Measurements from ENCODE around the gene DCAF7.

Gene DCAF7

DNA sequence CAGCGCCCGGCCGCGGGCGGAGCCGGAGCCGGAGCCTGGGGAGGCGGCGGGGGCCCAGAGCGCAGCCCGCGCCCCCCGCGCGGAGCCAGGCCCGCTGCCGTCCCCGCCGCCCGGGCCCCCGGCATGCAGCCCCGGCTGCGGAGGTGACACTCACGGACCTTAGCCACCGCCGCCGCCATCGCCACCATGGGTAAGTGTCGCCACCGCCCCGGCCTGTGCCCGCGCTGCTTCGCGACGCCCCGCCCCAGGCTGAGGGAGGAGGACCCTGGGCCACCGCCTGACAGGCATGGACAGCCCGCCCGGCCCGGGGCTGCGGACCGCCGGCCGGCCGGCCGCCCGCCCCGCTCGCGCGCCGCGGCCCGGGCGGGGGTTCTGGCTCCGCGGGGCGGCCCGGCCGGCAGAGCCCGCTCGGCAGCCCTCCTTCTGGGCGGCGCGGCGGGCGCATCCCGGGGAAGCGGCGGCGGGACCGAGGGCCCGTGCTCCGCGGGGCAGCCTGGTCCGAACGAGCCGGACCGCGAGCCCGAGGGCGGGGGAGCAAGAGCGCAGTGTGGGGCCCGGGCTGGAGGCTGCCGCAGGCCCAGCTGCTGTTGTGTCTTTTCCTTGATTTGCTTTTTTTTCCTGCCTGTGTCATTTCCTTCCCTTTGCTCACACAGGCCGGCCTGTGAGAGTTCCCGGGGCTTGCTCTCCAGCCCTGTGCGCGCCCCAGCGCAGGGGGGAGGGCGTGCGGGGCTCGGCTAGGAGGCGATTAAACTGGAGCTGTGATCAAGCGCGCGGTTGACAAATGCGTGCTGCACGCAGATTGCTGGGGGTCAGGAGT is 72.5 kb downstream of the DCAF7 start:
- FAIRE-seq = no peak
- DNase-seq (ENCODE audit: extremely low spot score, insufficient read length, low read depth) = no peak

DNA sequence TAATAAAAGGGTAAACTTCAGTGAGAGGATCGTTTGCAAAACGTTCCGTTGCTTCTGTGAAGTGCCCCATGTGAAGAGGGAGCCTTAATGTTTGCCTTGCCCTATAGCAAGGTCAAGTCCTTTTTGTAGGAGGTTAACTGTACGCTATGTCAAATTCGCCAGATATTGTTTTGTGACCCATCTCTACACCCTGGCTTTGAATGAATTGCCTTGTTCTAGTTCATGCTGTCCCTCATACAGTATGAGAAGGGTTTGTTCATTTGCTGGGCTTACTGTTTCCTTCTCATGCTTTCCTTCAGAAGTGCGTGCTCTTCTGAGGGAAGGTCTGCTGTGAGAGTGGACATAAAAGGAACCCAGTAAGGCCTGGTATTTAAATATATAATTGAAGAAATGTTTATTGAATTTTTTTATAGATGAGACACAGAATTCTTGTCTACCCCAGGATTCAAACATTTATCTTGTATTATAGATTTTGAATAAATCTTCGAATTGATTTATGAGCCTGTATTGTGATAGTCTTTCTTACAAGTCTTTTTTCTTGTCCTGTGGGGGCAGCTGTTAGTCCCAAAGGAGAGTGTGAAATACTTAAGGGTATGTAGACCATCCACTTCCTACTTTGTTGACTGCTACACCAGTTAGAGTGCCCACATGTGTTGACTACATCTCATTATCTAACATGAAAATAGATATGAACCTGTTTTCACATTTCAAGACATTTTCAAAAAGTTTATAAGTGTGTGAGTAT is 73.7 kb downstream of the DCAF7 start:
- no peak for FAIRE-seq
- no peak for DNase-seq (ENCODE audit: extremely low spot score, insufficient read length, low read depth)

DNA sequence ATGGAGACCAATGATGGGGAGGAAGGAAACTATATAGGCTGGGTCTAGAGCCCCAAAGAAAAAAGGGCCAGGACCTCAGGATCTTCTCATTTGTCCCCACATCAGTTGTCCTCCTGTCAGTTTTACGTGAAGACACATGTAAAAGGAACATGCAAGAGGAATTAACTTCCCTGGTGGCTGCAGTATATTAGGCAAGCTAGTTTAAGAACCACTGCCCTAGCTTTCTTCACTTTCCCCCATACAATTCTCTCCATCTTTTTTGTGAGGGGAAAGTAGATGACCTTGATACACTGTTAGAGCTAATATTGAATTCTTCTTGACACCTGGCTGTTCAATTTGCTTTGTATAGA is 74.2 kb downstream of the DCAF7 start:
- no peak for FAIRE-seq
- DNase-seq (ENCODE audit: extremely low spot score, insufficient read length, low read depth) = no peak

DNA sequence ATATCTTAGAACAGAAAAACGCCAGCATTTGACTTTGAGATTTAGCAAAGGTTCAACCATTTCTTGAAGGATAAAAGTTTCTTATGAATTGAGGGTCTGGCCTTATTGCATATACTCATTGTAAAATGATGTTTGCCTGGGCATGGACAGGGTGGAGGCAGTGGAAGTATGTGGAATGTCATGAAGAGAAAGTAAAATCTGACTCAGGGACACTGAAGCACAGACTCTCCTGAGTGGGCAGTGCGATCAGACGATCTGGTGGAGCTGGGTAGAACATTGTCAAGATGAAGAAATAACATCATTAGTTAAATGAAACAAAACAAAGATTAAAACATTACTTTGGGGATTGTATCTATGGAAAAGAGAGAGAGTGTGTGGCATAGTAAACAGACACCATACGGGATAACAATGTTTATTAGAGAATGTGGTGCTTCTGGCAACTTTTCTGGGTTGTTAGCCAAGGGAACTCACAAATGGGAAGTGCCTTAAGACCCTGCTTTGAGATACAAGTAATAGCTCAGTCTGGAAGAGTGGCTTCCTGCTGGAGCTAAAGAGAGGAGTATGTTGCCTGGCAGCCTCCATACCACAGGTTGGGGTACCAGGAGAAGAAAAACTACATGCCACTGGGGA is 76.4 kb downstream of the DCAF7 start:
- DNase-seq (ENCODE audit: extremely low spot score, insufficient read length, low read depth) = no peak
- FAIRE-seq = no peak

DNA sequence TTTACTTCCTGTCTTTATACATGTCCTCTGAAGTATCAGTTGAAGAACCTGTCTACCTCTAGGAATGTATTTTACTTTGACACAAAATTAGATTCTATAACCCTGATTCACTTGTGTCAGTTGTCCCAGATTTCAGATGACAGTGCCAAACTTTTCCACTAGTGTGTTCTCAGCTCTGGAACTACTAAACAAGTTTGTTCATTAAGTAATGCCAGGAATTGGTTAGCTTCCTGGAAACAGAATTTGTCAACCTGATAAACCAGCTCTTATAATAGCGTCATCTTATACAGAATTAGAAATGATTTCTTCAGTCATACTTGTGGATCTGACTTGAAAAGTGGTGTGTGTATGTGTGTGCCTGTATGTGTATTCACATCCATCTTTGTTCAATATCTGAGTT is 79.3 kb downstream of the DCAF7 start:
- FAIRE-seq (no peak), DNase-seq (ENCODE audit: extremely low spot score, insufficient read length, low read depth) (no peak)

DNA sequence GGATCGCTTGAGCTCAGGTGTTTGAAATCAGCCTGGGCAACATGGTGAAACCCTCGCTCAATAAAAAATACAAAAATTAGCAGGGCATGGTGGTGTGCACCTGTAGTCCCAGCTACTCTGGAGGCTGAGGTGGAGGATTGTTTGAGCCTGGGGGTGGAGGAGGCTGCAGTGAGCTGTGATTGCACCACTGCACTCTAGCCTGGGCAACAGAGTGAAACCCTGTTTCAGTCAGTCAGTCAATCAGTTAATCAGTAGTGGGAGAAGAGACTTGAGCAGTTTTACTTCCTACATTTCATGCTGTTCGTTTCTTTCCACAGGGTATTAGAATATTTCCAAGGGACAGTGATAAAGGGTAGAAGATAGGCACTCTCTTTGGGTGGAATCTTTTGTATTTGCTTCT is 80.8 kb downstream of the DCAF7 start:
- no peak for FAIRE-seq
- DNase-seq (ENCODE audit: extremely low spot score, insufficient read length, low read depth) = no peak

DNA sequence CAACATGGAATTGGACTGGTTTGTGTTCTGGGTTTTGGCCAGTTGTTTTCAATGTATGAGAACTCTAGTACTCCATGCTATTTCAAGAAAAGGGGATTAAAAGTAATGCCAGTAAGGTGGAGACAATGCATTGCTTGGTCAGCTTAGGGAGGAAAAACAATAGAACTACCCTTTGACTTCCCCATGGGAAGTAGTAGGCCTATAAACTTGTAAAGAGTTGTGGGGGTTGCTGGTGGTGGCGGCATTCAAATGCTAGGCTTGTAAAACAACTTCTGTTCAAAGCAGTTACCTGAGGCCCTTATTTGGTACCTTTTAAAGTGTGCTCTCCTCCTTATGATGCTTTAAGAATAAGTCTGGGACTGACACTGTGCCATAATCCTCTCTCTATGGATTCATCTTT is 81.3 kb downstream of the DCAF7 start:
- DNase-seq (ENCODE audit: extremely low spot score, insufficient read length, low read depth) = no peak
- no peak for FAIRE-seq

DNA sequence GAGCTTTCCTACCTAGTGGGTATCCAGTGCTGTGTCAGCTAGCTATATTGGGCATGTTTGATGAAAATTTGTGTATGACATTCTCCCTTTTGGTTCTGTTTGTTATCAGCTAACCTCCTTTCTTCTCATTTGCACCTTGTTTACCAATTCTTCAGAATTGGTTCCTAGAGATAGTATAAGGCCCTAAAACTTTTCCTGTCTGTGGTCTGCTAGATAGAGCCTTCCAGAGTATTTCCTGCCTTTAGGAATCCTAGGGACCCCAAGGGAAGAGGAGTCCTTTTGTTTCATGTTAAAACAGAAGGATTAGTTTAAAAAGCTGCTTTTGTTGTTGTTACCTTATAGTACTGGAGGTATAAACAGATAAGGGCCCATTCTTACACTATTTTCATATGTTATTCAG is 83.5 kb downstream of the DCAF7 start:
- no peak for DNase-seq (ENCODE audit: extremely low spot score, insufficient read length, low read depth)
- FAIRE-seq = no peak

DNA sequence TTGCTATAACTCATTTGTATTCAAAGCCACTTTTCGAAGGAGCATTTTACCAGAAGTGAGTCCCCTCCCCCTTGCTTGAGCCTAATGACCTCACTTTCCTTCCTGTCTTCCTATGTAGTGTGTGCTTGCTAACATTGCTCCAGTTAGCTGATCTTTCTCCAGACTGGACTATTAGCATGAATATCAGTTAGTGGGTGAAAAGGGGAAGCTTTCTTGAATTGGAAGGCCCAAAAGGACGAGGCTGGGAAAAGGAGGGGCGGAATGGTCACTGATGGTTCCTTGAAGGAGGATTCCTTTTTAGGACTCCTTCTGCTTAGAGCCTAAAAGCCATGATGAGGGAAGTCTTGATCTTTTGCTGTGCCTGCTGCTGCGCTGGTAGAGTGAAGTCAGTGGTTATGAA is 83.9 kb downstream of the DCAF7 start:
- DNase-seq (ENCODE audit: extremely low spot score, insufficient read length, low read depth) (no peak), FAIRE-seq (no peak)

DNA sequence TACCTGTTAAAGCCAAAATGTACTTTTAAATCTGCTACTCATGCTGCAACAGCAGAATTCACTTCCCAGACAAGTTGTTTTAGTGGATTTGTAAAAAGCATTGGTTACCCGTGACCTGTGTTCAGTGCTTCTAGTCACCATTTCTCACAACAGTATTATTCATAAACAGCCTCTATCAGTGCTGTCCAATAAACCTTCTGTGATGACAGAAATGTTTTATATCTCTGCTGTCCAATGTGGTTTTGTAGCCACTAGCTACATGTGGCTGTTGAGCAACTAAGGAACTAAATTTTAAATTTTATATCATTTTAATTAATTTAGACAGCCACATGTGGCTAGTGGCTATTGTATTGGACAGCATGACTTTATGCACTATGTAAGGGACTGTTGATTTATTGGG is 84.5 kb downstream of the DCAF7 start:
- no peak for DNase-seq (ENCODE audit: extremely low spot score, insufficient read length, low read depth)
- FAIRE-seq = no peak

DNA sequence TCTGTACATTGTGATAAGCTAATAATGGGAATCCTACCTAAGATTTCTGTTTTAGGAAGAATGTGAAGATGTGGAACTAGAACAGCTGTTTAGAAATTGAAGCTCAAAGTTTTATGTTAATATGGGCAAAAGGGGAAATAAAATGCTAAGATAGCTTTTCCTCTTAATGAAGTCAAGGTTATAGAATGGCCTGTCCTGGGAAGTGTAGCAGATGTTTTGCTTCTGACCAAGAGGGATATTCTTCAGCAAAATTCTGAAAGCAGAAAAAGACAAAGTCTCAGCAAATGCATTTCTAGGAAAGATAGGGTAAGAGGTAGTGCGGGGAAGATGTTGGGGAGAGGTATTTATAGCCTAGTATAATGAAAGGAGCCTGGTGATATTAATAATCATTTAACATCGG is 85.0 kb downstream of the DCAF7 start:
- FAIRE-seq = no peak
- no peak for DNase-seq (ENCODE audit: extremely low spot score, insufficient read length, low read depth)

DNA sequence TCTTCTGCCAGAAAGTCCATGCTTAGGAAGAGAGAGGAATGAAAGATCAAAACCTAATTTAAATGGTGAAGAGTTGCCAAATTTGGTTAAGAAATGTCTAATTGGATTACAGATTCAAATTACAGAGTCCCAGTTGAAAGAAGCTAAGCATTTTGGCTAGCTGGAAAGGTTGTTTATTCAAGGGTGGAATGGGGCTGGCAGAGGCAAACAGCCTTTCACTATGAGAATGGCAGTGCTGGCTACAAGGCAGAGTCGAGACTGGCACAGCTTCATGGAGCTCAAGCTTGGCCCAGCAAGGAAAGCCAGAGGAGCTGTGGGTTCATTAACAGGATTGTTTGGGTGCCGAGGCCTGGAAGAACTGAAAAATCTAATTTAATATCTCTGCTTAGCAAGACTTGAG is 85.5 kb downstream of the DCAF7 start:
- no peak for FAIRE-seq
- no peak for DNase-seq (ENCODE audit: extremely low spot score, insufficient read length, low read depth)

DNA sequence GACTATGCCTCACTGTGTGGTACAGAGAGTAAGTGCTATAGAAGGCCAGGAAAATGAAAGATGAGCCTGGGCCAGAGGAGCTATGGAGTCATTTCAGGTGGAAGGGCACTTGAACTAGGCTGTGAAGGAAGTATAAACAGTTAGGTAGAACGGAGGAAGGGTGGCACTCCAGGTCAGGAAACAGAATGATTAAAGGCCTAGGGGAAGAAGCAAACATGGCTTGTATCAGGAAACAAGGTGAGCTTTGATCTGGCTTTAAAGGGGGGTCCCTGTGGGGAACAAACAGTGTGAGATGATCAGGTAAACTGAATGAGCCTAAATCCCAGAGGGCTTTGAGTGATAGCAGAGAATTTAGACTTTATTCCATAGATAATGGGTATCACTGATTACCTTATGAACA is 88.8 kb downstream of the DCAF7 start:
- FAIRE-seq (no peak), DNase-seq (ENCODE audit: extremely low spot score, insufficient read length, low read depth) (no peak)

DNA sequence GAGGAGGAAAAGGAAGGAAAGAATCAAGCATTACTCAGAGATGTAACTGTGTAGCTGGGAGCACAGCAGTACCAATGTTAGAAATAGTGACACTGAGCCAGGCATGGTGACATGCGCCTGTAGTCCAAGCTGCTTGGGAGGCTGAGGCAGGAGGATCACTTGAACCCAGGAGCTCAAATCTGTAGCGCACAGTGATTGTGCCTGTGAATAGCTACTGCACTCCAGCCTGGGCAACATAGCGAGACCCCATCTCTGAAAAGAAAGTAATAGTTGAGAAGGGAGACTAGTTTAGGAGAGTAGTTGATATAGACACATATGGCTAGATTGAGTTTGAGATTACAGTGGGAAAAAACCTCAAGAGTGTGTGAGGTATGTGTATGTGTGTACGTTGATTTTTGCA is 89.8 kb downstream of the DCAF7 start:
- FAIRE-seq = no peak
- no peak for DNase-seq (ENCODE audit: extremely low spot score, insufficient read length, low read depth)

DNA sequence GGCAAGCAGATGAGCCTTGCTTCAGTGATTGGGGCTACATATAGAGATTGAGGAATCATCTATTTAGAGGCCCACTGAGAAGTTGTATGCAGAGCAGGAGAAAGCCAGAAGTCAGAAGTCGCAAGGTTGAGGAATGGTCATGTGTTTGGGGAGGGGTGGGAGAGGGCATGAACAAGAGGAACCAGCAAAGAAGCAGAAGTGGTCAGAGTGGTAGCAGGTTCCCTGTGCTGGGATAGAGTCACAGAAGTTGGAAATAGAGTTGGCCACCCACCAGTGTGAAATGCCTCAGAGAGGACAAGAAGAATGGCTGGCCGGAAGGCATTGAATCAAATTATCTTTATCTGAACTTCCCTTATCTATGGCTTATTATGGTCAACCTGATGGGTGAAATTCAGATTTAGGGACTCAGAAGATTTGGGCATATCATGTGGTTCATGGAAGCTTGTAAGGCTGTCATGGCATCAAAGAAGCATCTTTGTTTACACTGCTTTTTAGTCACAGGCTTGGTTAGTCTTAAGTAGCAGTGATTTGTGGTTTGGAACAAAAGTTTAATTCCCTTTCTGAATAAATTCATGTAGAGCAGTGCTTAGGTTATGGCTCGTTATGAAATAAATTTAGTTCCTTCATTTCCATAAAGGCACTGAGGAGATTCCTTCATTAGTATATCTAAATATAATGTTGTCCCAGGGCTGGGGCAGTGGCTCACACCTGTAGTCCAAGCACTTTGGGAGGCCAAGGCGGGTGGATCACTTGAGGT is 91.6 kb downstream of the DCAF7 start:
- DNase-seq (ENCODE audit: extremely low spot score, insufficient read length, low read depth) (no peak), FAIRE-seq (no peak)

All from GM18507 (cell line).